Activated B cell treated with CpG ODN at 0.5 μM for 24 hours (primary cell): ENCODE measurements around the gene RAB21. TPM values are rescaled to one million over a fixed set of nuclear protein-coding genes. Genes with fewer than 3 reads are reported as not detected.

Source experiments
- ATAC-seq: fragments of 200-7000 bp; cut with Tn5 transposase; one replicate; pipeline ENCODE4 v1.10.0; 2021; ENCODE audit warnings: low read depth, mild to moderate bottlenecking, moderate library complexity
- CTCF ChIA-PET: fragments of 350-600 bp; sonication (Branson Sonifier 250); formaldehyde crosslinking; loops from one replicate; lab custom pipeline; 2021; ENCODE audit warnings: antibody characterized with exemption; lab: Charles Lee
- POLR2A ChIA-PET: fragments of 350-600 bp; sonication (Branson Sonifier 250); formaldehyde crosslinking; loops from one replicate; lab custom pipeline; 2021; ENCODE audit warnings: antibody characterized with exemption; lab: Charles Lee
- DNase-seq: peaks from one replicate; pipeline ENCODE4 v3.0.0; 2022
- H3K27ac Mint-ChIP-seq: one replicate; pipeline ENCODE4 v1.8.0; 2020; ENCODE audit warnings: mixed read lengths
- H3K27me3 Mint-ChIP-seq: one replicate; pipeline ENCODE4 v1.8.0; 2021; ENCODE audit warnings: mixed read lengths
- H3K36me3 Mint-ChIP-seq: one replicate; pipeline ENCODE4 v1.8.0; 2021; ENCODE audit warnings: low read depth, mixed read lengths
- H3K4me1 Mint-ChIP-seq: one replicate; pipeline ENCODE4 v1.8.0; 2021; ENCODE audit warnings: mixed read lengths
- H3K4me3 Mint-ChIP-seq: one replicate; pipeline ENCODE4 v1.8.0; 2020; ENCODE audit warnings: mild to moderate bottlenecking, mixed read lengths
- H3K9me3 Mint-ChIP-seq: one replicate; pipeline ENCODE4 v1.8.0; 2020; ENCODE audit warnings: mixed read lengths
- CTCF ChIP-seq: fragments of 200-600 bp; IDR thresholded peaks from one replicate; pipeline ENCODE4 v1.8.0; 2022; ENCODE audit warnings: antibody characterized with exemption, mild to moderate bottlenecking
- intact Hi-C: fragments of 100-400 bp; cut with micrococcal nuclease; formaldehyde crosslinking; loops from one replicate; pipeline ENCODE4 v1.15.1; 2024
- total RNA-seq: library from RNA; stranded (reverse); gene quantifications from 2 replicates; pipeline ENCODE4 v1.2.3, GENCODE V29; 2022

The RAB21 gene
- total RNA-seq, 1 donor from 2014 or later = 112 TPM

GRCh38 chr12:71846322-71846940, 91.8 kb downstream of the RAB21 start:
- POLR2A ChIA-PET = interaction anchor here (0.5 to 0.8 kb wide), 4 partner anchors 31 to 95 kb away, joined by 3 to 4 read pairs (median 3); partner anchors contain the start of gene RAB21
- ATAC-seq (no peak), DNase-seq (no peak)
- Mint-ChIP-seq H3K36me3 (peaks cover 24% of the 10 kb centered on the region), H3K9me3 (no peaks in the 10 kb centered on the region), H3K4me3 (no peak overlapping the region), H3K27ac (no peak overlapping the region), H3K4me1 (peaks cover 14% of the 10 kb centered on the region), H3K27me3 (no peaks in the 10 kb centered on the region)
- intact Hi-C loops = loop anchor here (1.0 to 10.0 kb wide), 2 partner anchors 66 to 212 kb away; no protein-coding TSS in a partner anchor
- no peak for TF ChIP-seq CTCF
- CTCF ChIA-PET = interaction anchor here (0.6 to 4.1 kb wide), 5 partner anchors 11 to 584 kb away, joined by 3 to 47 read pairs (median 3); no protein-coding TSS in a partner anchor

- H3K4me1 Mint-ChIP-seq = peaks cover 12% of the 10 kb centered on the region
- H3K27me3 Mint-ChIP-seq = no peaks in the 10 kb centered on the region
- H3K4me3 Mint-ChIP-seq = no peak overlapping the region
- no peak overlapping the region for H3K27ac Mint-ChIP-seq
- no peak for ATAC-seq
- no peak for TF ChIP-seq CTCF
- CTCF ChIA-PET = interaction anchor here (4.1 kb wide), 1 partner anchor 69 kb away, joined by 47 read pairs; no protein-coding TSS in a partner anchor
- intact Hi-C loops = loop anchor here (10.0 kb wide), 1 partner anchor 213 kb away; no protein-coding TSS in a partner anchor
- POLR2A ChIA-PET = no interaction called here
- peaks cover 5% of the 10 kb centered on the region for H3K9me3 Mint-ChIP-seq
- no peak for DNase-seq
- H3K36me3 Mint-ChIP-seq = peaks cover 30% of the 10 kb centered on the region
Measured at GRCh38 chr12:71848212-71848611, 93.5 kb downstream of the RAB21 start.

- ChIA-PET CTCF (interaction anchor here (1.4 to 4.1 kb wide), 2 partner anchors 9 to 70 kb away, joined by 3 to 47 read pairs; no protein-coding TSS in a partner anchor), POLR2A (no interaction called here)
- TF ChIP-seq CTCF = no peak
- Mint-ChIP-seq H3K27me3 (no peaks in the 10 kb centered on the region), H3K27ac (no peak overlapping the region), H3K4me1 (peaks cover 21% of the 10 kb centered on the region), H3K36me3 (peaks cover 39% of the 10 kb centered on the region), H3K9me3 (peaks cover 8% of the 10 kb centered on the region), H3K4me3 (no peak overlapping the region)
- DNase-seq = no peak
- ATAC-seq = no peak
- intact Hi-C loops = loop anchor here (10.0 kb wide), 1 partner anchor 214 kb away; no protein-coding TSS in a partner anchor
Measured at GRCh38 chr12:71849109-71849851, 94.6 kb downstream of the RAB21 start.

Other genes with a start within 250 kb of the RAB21 start
- gene ZFC3H1, start 91.0 kb upstream of the RAB21 start, total RNA-seq = 85.7 and 107 TPM in 2 replicates
- 10.8 and 11.5 TPM in 2 replicates for gene THAP2, start 90.6 kb upstream of the RAB21 start, total RNA-seq
- 42.6 and 46.7 TPM in 2 replicates for gene TMEM19, start 68.8 kb upstream of the RAB21 start, total RNA-seq
- gene TBC1D15, start 84.9 kb downstream of the RAB21 start, total RNA-seq = 36.0 and 40.1 TPM in 2 replicates
- not detected in 2 replicates for gene TPH2, start 184.0 kb downstream of the RAB21 start, total RNA-seq